IMR-90 (cell line): ENCODE measurements around the gene SNRPB. TPM values are rescaled to one million over a fixed set of nuclear protein-coding genes. Genes with fewer than 3 reads are reported as not detected.
A peak's percentile ranks its signal among the peaks of the same experiment; 100 is the strongest.

Experiments used
- ATAC-seq: fragments of 200-7000 bp; cut with Tn5 transposase; 2 replicates; pipeline ENCODE4 v1.9.1; 2020; ENCODE audit warnings: low read depth, mild to moderate bottlenecking, moderate library complexity
- BruUV-seq: library from RNA; stranded (reverse); fragments of 400-500 nt; replicated peaks from 2 replicates; lab custom pipeline; 2021; lab: Mats Ljungman, UMichigan
- CTCF ChIA-PET: fragments of 300-600 bp; formaldehyde crosslinking; extraction: SDS; loops from one replicate; lab custom pipeline; 2021; ENCODE audit warnings: antibody characterized with exemption; lab: Yijun Ruan, JAX
- POLR2A ChIA-PET: fragments of 300-600 bp; sonication (Branson Sonifier 250); formaldehyde crosslinking; loops from one replicate; lab custom pipeline; 2022; ENCODE audit warnings: antibody characterized with exemption; ENCODE audit not compliant: unreplicated experiment; lab: Charles Lee
- DNase-seq: peaks from one replicate; pipeline ENCODE4 v3.0.0; 2013
- H2AFZ ChIP-seq: replicated peaks from 2 replicates; pipeline ENCODE3; 2013; ENCODE audit warnings: low read length, mild to moderate bottlenecking; ENCODE audit not compliant: poor library complexity
- H2AK5ac ChIP-seq: 2 replicates; pipeline ENCODE4 v1.6.1; 2013; ENCODE audit warnings: low read depth, low read length, inconsistent platforms
- H2AK9ac ChIP-seq: replicated peaks from 2 replicates; pipeline ENCODE3; 2013; ENCODE audit warnings: mild to moderate bottlenecking, low read depth, low read length, moderate library complexity; ENCODE audit not compliant: poor library complexity
- H2BK120ac ChIP-seq: 2 replicates; pipeline ENCODE4 v1.6.1; 2013; ENCODE audit warnings: low read depth, low read length, inconsistent platforms
- H2BK15ac ChIP-seq: 3 replicates; pipeline ENCODE4 v1.6.1; 2013; ENCODE audit warnings: low read depth, low read length, inconsistent platforms
- H2BK20ac ChIP-seq: 2 replicates; pipeline ENCODE4 v1.6.1; 2013; ENCODE audit warnings: low read depth, mild to moderate bottlenecking, inconsistent platforms, low read length, moderate library complexity
- H2BK5ac ChIP-seq: 2 replicates; pipeline ENCODE4 v1.6.1; 2013; ENCODE audit warnings: mild to moderate bottlenecking, low read depth, low read length, inconsistent platforms; ENCODE audit not compliant: poor library complexity, severe bottlenecking
- H3K14ac ChIP-seq: replicated peaks from 2 replicates; pipeline ENCODE4 v1.6.1; 2013; ENCODE audit warnings: low read depth, low read length, inconsistent platforms
- H3K18ac ChIP-seq: 2 replicates; pipeline ENCODE4 v1.6.1; 2013; ENCODE audit warnings: low read depth, low read length, control low read depth
- H3K23ac ChIP-seq: 2 replicates; pipeline ENCODE4 v1.6.1; 2013; ENCODE audit warnings: low read depth, low read length, inconsistent platforms
- H3K27ac ChIP-seq: 2 replicates; pipeline ENCODE4 v1.5.1; 2013; ENCODE audit warnings: mild to moderate bottlenecking, control low read depth, low read length; ENCODE audit not compliant: insufficient read depth
- H3K27me3 ChIP-seq: 2 replicates; pipeline ENCODE4 v1.6.1; 2013; ENCODE audit warnings: low read length; ENCODE audit not compliant: control insufficient read depth, insufficient read depth
- H3K36me3 ChIP-seq: 2 replicates; pipeline ENCODE4 v1.6.1; 2013; ENCODE audit warnings: low read length, mixed read lengths; ENCODE audit not compliant: control insufficient read depth, insufficient read depth
- H3K4ac ChIP-seq: 2 replicates; pipeline ENCODE4 v1.6.1; 2013; ENCODE audit warnings: low read depth, low read length, inconsistent platforms
- H3K4me1 ChIP-seq: 2 replicates; pipeline ENCODE4 v1.6.1; 2013; ENCODE audit warnings: low read length, mixed read lengths; ENCODE audit not compliant: control insufficient read depth, insufficient read depth
- H3K4me2 ChIP-seq: 2 replicates; pipeline ENCODE4 v1.6.1; 2013; ENCODE audit warnings: low read depth, mild to moderate bottlenecking, control low read depth, low read length, moderate library complexity
- H3K4me3 ChIP-seq: 2 replicates; pipeline ENCODE4 v1.5.1; 2013; ENCODE audit warnings: low read depth, mild to moderate bottlenecking, control low read depth, low read length, moderate library complexity; ENCODE audit not compliant: insufficient read depth
- H3K56ac ChIP-seq: 2 replicates; pipeline ENCODE4 v1.6.1; 2013; ENCODE audit warnings: low read length, inconsistent platforms; ENCODE audit not compliant: insufficient read depth; ENCODE audit errors: extremely low read depth
- H3K79me1 ChIP-seq, 2 experiments: 2 replicates each; pipeline ENCODE4 v1.6.1; 2013; ENCODE audit warnings: low read length in 2 of 2, inconsistent platforms in 1 of 2, low read depth in 1 of 2
- H3K9ac ChIP-seq: 2 replicates; pipeline ENCODE4 v1.6.1; 2013; ENCODE audit warnings: low read depth, low read length, control low read depth
- H3K9me1 ChIP-seq: 2 replicates; pipeline ENCODE4 v1.6.1; 2013; ENCODE audit warnings: low read length, inconsistent platforms; ENCODE audit not compliant: insufficient read depth
- H3K9me3 ChIP-seq: 2 replicates; pipeline ENCODE4 v1.6.1; 2013; ENCODE audit warnings: low read length; ENCODE audit not compliant: control insufficient read depth, insufficient read depth
- H4K20me1 ChIP-seq: 2 replicates; pipeline ENCODE4 v1.6.1; 2013; ENCODE audit warnings: low read length, inconsistent platforms; ENCODE audit not compliant: insufficient read depth
- H4K5ac ChIP-seq: 2 replicates; pipeline ENCODE4 v1.6.1; 2013; ENCODE audit warnings: mild to moderate bottlenecking, low read depth, low read length, control low read depth
- H4K8ac ChIP-seq, 2 experiments: 2 replicates each; pipeline ENCODE4 v1.6.1; 2013; ENCODE audit warnings: low read depth in 2 of 2, low read length in 2 of 2, control low read depth in 1 of 2, inconsistent platforms in 1 of 2
- H4K91ac ChIP-seq: 2 replicates; pipeline ENCODE4 v1.6.1; 2013; ENCODE audit warnings: low read depth, low read length, inconsistent platforms; ENCODE audit not compliant: insufficient read depth
- MAFK ChIP-seq: IDR thresholded peaks from 2 replicates; pipeline ENCODE4 v1.6.1; 2012; ENCODE audit warnings: low read depth, low read length, improper control_type of control experiment
- NFE2L2 ChIP-seq: fragments of 150-350 bp; IDR thresholded peaks from 2 replicates; pipeline ENCODE4 v1.6.1; 2016; ENCODE audit warnings: low read depth, mild to moderate bottlenecking, low read length
- RCOR1 ChIP-seq: IDR thresholded peaks from 2 replicates; pipeline ENCODE4 v1.6.1; 2012; ENCODE audit warnings: mild to moderate bottlenecking, low read length, improper control_type of control experiment; ENCODE audit not compliant: insufficient replicate concordance
- WGBS, 2 experiments: methylation state at CpG; one replicate each; pipeline versions ENCODE4 v1.1.5 to v1.1.7; 2013; ENCODE audit warnings: missing lambda C conversion rate in 2 of 2; ENCODE audit not compliant: insufficient read length in 1 of 2; ENCODE audit errors: extremely low coverage in 2 of 2; 5-methylcytosine and 5-hydroxymethylcytosine counted together
- dilution Hi-C: fragments of 300-500 bp; cut with HindIII; formaldehyde crosslinking; loops from one replicate; pipeline ENCODE4 v1.14.3; 2018; ENCODE audit warnings: low sequenced_read_pairs; ENCODE audit not compliant: unreplicated experiment
- in situ Hi-C: fragments of 300-500 bp; cut with MboI; formaldehyde crosslinking; loops from 3 replicates; pipeline ENCODE4 v1.14.3; 2019; ENCODE audit warnings: low sequenced_read_pairs, inconsistent platforms, mixed read lengths
- intact Hi-C: fragments of 100-400 bp; cut with micrococcal nuclease; formaldehyde crosslinking; loops from 2 replicates; pipeline ENCODE4 v1.10.0; 2022
- polyA plus RNA-seq, 3 experiments: library from polyadenylated mRNA; depleted of rRNA; stranded (reverse); fragments of >200 nt; gene quantifications; 2 replicates each; pipeline ENCODE4 v1.2.3, GENCODE V29; 2012; ENCODE audit warnings: low replicate concordance in 1 of 3
- total RNA-seq: library from RNA; depleted of rRNA; stranded (reverse); fragments of >200 nt; gene quantifications from 2 replicates; pipeline ENCODE4 v1.2.3, GENCODE V29; 2012

Gene SNRPB
- total and polyA plus RNA-seq, 2 of the 4 experiments (the other 2 are of a cell fraction) = 103 to 214 TPM

GRCh38 chr20:2515203-2515602 lies 44.6 kb upstream of the SNRPB start:
- no TSS peak for BruUV-seq
- DNase-seq (no peak), ATAC-seq (no peak)
- TF ChIP-seq NFE2L2 (peak; percentile 98), MAFK (peak; percentile 78), RCOR1 (no peak)
- no peak overlapping the region for H3K9ac ChIP-seq
- no peak overlapping the region; a peak in 1 of 4 replicates for H4K8ac ChIP-seq
- dilution Hi-C loops = no loop called here
- H2AK5ac ChIP-seq = no peak overlapping the region
- no peak overlapping the region for H2AK9ac ChIP-seq
- H3K18ac ChIP-seq = no peak overlapping the region; the same call in 1 of the 2 replicates
- no peaks in the 10 kb centered on the region for H3K27me3 ChIP-seq
- WGBS, 2 experiments = no CpG with 5 or more reads among the region's 1 CpG
- no peak overlapping the region for H3K4me2 ChIP-seq
- in situ Hi-C loops = loop anchor here (25.0 kb wide), 1 partner anchor 322 kb away; the partner anchor contains the start of genes PCED1A and VPS16
- ChIA-PET POLR2A (no interaction called here), CTCF (interaction anchor here (1.4 kb wide), 1 partner anchor 9 kb away, joined by 3 read pairs; no protein-coding TSS in a partner anchor)
- H2AFZ ChIP-seq = no peak overlapping the region
- no peak overlapping the region for H3K56ac ChIP-seq
- no peaks in the 10 kb centered on the region for H3K9me3 ChIP-seq
- no peaks in the 10 kb centered on the region for H4K20me1 ChIP-seq
- no peak overlapping the region for H3K23ac ChIP-seq
- H3K14ac ChIP-seq = no peak overlapping the region
- peaks cover 6% of the 10 kb centered on the region for H3K4me1 ChIP-seq
- H3K4me3 ChIP-seq = no peak overlapping the region
- no peak overlapping the region for H3K4ac ChIP-seq
- H2BK15ac ChIP-seq = no peak overlapping the region
- intact Hi-C loops = no loop called here
- peaks cover 0 to 11% of the 10 kb centered on the region in 2 experiments; a peak in 2 of 4 replicates for H3K79me1 ChIP-seq
- H3K27ac ChIP-seq = no peak overlapping the region
- H4K91ac ChIP-seq = no peak overlapping the region
- H2BK120ac ChIP-seq = no peak overlapping the region
- no peak overlapping the region; the same call in 1 of the 2 replicates for H4K5ac ChIP-seq
- no peak overlapping the region for H2BK20ac ChIP-seq
- H3K36me3 ChIP-seq = no peaks in the 10 kb centered on the region; the same call in 1 of the 2 replicates
- no peak overlapping the region for H2BK5ac ChIP-seq
- peaks cover 18% of the 10 kb centered on the region for H3K9me1 ChIP-seq
